Muscle layer of colon (tissue), 2 donors: Measurements from ENCODE around the gene AGAP4.
"Not testable (repeated sequence)": the region's sequence is repeated elsewhere in the genome, so short reads cannot be mapped to it uniquely, and the experiment has no call there.

Experiments used
- H3K27ac ChIP-seq: one replicate; pipeline ENCODE4 v1.7.0; 2013; ENCODE audit warnings: low read depth, mild to moderate bottlenecking, low read length, moderate library complexity
- H3K27me3 ChIP-seq, 2 donors: one replicate each; pipeline ENCODE4 v1.7.0; 2013; ENCODE audit warnings: low read length in 2 of 2, mild to moderate bottlenecking in 2 of 2; ENCODE audit not compliant: insufficient read depth in 2 of 2, control insufficient read depth in 1 of 2
- H3K36me3 ChIP-seq: one replicate; pipeline ENCODE4 v1.7.0; 2013; ENCODE audit warnings: mild to moderate bottlenecking, low read length; ENCODE audit not compliant: insufficient read depth
- H3K4me1 ChIP-seq: one replicate; pipeline ENCODE4 v1.7.0; 2013; ENCODE audit warnings: mild to moderate bottlenecking, low read length; ENCODE audit not compliant: insufficient read depth
- H3K4me3 ChIP-seq, 2 donors: one replicate each; pipeline ENCODE4 v1.7.0; 2013; ENCODE audit warnings: low read length in 2 of 2, low read depth in 1 of 2, mild to moderate bottlenecking in 1 of 2, moderate library complexity in 1 of 2
- H3K9ac ChIP-seq: one replicate; pipeline ENCODE4 v1.7.0; 2013; ENCODE audit warnings: low read length
- H3K9me3 ChIP-seq: one replicate; pipeline ENCODE4 v1.7.0; 2013; ENCODE audit warnings: mild to moderate bottlenecking, low read length
- donor health status: abdominal sarcoma.
- donor health status: Adenocarcinoma of cecum.

AGAP4 gene

DNA sequence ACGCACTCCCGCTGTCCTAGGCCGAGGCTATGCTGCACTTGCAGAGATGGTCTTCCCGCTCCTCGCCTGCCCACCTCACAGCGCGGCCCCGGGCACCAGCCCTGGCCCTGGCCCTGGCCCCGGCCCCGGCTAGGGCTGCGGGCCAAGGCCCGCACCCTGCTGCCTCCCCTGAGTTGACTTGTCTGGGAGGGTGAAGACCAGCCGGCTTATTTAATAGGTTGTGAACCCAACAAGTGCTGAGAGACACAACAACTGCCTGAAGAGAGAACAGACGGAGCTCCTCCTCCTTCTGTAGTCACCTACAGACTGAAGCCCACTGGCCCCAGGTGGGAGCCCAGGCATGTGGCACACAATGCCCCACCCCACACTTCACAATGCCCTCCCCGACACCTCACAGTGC is at the start of gene AGAP4:
AGAP4 (minus strand) TSS at position 101 of the 400 bp plus-strand sequence. CDS start 153 bp downstream, outside the sequence.
- H3K36me3 ChIP-seq, H3K27me3 ChIP-seq, H3K4me1 ChIP-seq, H3K9ac ChIP-seq, H3K27ac ChIP-seq, H3K9me3 ChIP-seq, H3K4me3 ChIP-seq: not testable (repeated sequence)

DNA sequence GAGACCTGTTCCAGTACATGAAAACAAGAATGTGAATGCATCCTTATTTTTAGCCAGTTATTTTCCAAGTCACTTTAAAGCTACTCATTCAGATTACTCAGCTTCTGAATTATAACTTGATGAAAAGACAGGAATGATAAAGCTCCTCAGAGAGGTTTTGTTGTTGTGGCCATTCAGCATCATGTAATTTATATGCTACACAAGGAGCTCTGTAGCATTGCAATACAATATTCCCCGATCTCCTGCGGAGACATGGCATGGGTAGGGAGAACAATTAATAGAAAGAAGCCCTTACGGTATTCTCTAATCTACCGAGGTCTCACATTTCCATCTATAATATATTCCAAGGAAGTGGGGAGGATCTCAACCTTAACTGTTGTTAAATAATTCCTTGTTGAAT is 43.4 kb upstream of the AGAP4 start:
- not testable (repeated sequence) for H3K9me3 ChIP-seq, H3K4me1 ChIP-seq, H3K36me3 ChIP-seq, H3K27me3 ChIP-seq, H3K4me3 ChIP-seq, H3K9ac ChIP-seq, H3K27ac ChIP-seq

DNA sequence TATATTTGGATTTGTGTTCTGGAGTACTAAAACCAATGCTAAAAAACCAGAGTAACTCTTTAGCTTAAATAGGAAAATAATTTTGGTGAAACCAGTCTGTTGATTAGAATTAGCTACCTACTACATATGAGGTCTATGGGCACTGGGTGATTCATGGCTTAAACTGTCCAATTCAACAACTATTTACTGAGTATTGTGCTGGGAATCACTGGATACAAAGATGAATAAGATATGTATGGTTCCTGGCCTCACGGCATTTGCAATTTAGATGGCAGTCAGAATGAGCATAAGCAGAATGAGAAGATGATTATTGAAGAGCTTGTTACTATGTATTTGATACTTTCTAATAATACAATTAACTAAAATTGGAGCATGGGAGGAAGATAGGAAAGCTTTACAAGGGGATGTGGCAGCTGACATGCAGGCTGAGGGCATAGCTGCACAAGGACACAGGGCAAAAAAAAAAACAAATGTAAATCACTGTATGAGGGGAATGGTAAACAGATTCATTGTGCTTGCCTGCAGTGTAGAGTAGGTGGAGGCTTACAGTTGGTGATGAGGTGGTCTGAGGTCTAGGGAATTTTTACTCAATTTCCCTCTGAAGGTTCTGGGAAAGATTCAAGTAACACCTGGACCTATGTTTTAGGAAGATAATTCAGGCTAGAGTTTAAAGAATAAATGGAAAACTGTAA is 42.4 kb upstream of the AGAP4 start:
- H3K9me3 ChIP-seq, H3K27me3 ChIP-seq, H3K4me3 ChIP-seq, H3K27ac ChIP-seq, H3K9ac ChIP-seq, H3K4me1 ChIP-seq, H3K36me3 ChIP-seq: not testable (repeated sequence)

DNA sequence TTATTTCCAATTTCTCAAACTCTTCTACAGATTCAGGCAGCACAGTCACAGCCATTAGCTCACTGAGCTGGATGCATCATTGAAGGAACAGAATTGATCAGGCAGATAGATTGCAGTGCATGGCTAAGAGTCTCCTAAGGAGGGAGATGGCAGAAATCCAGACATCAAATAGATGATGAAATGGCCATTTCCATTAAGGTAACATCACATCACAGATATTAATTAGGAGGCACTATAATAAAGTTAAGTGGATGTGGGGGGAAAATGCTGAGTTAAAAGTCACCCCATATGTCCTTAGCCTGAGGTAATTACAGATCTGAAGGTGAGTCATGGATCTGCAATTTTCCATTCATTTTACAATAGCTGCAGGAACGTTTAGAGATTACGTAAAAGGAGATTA is 35.6 kb upstream of the AGAP4 start:
- H3K4me3 ChIP-seq, H3K27ac ChIP-seq, H3K4me1 ChIP-seq, H3K27me3 ChIP-seq, H3K9me3 ChIP-seq, H3K36me3 ChIP-seq, H3K9ac ChIP-seq: not testable (repeated sequence)

DNA sequence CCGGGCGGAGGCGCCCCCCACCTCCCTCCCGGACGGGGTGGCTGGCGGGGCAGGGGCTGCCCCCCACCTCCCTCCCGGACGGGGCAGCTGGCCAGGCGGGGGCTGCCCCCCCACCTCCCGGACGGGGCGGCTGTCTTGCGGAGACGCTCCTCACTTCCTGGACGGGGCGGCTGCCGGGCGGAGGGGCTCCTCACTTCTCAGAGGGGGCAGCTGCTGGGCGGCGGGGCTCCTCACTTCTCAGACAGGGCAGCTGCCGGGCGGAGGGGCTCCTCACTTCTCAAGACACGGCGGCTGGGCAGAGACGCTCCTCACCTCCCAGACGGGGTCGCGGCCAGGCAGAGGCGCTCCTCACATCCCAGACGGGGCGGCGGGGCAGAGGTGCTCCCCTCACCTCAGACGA is 18.1 kb upstream of the AGAP4 start:
- not testable (repeated sequence) for H3K36me3 ChIP-seq, H3K9ac ChIP-seq, H3K9me3 ChIP-seq

DNA sequence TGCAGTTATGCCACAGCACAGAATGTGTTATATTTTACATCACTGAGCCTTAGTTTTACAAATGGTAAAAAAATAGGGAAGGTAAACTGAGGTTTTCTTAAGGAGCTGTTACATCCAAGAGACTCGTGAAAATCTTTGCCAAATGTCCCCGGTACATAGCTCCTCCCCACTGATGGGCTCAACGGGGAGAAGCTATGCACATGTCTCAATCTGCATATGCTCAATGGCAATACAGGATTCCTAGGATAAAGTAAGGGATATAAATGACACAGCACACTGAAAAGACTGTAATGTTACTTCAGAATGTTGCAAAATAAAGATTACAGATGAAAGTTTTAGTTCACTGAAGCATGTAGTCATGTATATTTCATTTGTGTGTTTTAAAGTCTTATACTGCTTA is 17.0 kb upstream of the AGAP4 start:
- H3K9me3 ChIP-seq, H3K27me3 ChIP-seq, H3K27ac ChIP-seq, H3K9ac ChIP-seq, H3K4me3 ChIP-seq, H3K4me1 ChIP-seq, H3K36me3 ChIP-seq: not testable (repeated sequence)

More for the DNA sequence above, 18.1 kb upstream of the AGAP4 start:
- H3K4me1 ChIP-seq, H3K4me3 ChIP-seq, H3K27me3 ChIP-seq, H3K27ac ChIP-seq: not testable (repeated sequence)

DNA sequence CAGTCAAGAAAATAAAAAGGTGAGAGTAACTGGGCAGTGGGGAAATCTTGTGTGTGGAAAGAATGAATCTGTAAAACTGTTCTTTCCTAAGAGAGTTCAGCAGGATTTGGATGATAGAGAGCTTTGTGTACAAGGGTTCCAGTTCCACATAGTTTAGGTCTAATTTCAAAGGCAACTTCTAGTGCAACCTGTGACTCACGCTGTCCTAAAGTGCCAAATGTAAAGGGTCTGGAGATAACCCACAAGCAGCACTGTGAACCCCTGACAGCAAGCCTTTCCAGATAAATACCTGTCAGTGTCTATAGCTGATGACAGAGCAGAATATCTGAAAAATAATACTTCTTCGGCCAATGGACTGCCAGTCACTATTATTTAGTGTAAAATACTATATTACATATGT is 16.3 kb upstream of the AGAP4 start:
- H3K9ac ChIP-seq, H3K4me3 ChIP-seq: not testable (repeated sequence)

DNA sequence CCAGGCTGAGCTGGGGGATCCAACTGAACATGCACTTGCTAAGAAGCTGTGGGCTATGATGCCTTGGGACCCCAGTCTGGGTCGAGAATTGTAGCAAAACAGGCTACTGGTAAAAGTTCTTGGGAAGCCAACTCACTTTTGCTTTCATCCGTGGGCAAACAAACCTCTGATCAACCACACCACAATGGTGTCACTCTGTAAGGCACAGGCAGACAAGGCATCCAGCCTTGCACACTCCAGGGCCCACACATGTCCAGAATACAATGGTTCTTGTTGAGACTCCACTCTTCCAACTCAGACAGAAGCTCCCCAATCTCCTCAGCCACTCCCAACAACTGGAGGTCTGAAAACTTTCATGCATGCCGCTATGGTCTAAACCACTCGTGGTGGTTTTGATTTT is 10.6 kb upstream of the AGAP4 start:
- not testable (repeated sequence) for H3K4me3 ChIP-seq, H3K27me3 ChIP-seq, H3K4me1 ChIP-seq, H3K9ac ChIP-seq, H3K27ac ChIP-seq, H3K9me3 ChIP-seq, H3K36me3 ChIP-seq

More for the DNA sequence above, 16.3 kb upstream of the AGAP4 start:
- H3K36me3 ChIP-seq, H3K9me3 ChIP-seq, H3K27me3 ChIP-seq, H3K4me1 ChIP-seq, H3K27ac ChIP-seq: not testable (repeated sequence)

DNA sequence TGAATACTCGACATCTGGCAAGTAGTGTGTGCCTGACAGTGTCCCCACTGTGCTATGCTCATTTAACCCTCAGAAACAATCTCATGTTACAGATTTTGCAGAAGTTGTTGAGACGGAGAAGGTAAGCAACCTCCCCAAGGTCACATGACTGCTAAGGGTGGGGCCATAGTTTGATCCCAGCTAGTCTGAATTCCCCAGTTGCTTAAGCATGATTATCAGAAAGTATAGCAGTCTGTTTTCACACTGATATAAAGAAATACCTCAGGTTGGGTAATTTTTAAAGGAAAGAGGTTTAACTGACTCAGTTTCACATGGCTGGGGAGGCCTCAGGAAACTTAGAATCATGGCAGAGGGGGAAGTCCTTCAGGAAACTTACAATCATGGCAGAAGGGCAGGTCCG is 1.2 kb upstream of the AGAP4 start:
- H3K4me1 ChIP-seq, H3K9me3 ChIP-seq, H3K27me3 ChIP-seq, H3K9ac ChIP-seq, H3K27ac ChIP-seq, H3K36me3 ChIP-seq, H3K4me3 ChIP-seq: not testable (repeated sequence)

DNA sequence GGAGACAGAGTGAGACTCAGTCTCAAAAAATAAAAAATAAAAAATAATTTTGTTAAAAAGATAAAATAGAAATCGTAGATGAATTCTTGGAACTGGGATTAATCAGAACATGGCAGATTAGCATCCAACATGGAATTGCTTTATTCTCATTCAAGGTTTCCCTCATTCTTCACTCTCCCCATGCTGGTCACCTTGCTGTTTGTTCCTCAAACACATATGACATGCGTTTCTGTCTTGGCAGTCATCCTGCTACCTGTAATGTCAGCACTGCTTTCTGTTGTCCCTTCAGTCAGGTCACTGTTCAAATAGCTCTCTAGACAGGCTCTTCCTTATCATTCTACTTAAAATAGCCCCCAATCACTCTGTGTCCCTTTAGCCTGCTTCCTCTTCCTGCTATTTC is 24.4 kb downstream of the AGAP4 start:
- H3K9ac ChIP-seq, H3K9me3 ChIP-seq: not testable (repeated sequence)

DNA sequence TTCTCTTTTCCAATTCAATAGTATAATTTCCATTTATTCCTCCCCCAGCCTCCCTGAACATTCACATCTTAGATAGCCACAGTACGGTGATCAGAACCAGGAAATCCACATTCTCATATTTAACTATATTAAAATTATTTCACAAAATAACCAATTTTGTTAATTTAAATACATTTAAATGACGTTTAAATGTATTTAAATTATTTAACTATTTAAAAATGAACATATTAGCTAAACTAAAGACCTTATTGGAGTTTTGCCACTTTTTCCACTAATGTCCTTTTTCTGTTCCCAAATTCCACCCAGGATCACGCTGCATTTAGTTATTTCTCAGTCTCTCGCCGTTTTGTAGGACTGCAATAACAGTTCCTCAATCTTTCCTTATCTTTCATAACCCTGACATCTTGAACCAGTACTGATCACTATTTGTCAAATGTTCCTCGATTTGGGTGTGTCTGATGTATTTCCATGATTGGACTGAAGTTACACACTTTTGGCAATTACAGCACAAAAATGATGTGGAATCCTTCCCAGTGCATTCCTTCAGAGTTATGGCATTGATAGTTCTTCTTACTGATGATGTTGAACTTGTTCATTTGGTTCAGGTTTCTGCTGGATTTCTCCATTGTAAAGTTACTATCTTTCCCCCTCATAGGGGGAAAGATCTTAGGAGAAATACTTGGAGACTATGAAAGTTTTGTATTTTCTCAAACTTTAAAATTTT is 27.0 kb downstream of the AGAP4 start:
- not testable (repeated sequence) for H3K4me1 ChIP-seq, H3K9me3 ChIP-seq, H3K9ac ChIP-seq, H3K27me3 ChIP-seq, H3K4me3 ChIP-seq, H3K36me3 ChIP-seq, H3K27ac ChIP-seq

More for the DNA sequence above, 24.4 kb downstream of the AGAP4 start:
- not testable (repeated sequence) for H3K4me3 ChIP-seq, H3K27me3 ChIP-seq, H3K27ac ChIP-seq, H3K4me1 ChIP-seq, H3K36me3 ChIP-seq

DNA sequence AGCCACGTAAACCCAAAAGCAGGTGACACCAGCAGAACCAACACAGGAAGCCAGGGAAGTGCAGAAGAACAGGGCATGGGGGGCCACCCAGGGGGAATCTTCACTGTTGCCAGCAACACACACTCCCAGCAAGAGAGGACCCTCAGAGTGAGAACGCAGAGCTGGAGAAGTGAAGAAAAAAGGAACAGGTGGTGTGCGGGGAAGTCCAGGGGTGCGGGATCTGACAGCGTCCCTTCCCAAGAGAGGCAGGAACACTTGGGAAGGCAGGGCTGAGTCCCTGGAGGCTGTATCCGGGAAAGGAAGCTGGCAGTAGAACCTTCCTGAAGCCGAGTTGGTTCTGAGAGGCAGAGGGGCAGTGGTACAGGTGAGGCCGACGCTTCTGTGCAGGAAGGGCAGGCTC is 27.7 kb downstream of the AGAP4 start:
- Histone ChIP-seq H3K36me3 (no peaks in the 10 kb centered on the region), H3K9me3 (no peaks in the 10 kb centered on the region), H3K4me3 (no peak overlapping the region), H3K27me3 (no peaks in the 10 kb centered on the region), H3K27ac (no peak overlapping the region), H3K9ac (no peak overlapping the region), H3K4me1 (no peaks in the 10 kb centered on the region)
